SU-DHL-6 (cell line): Measurements from ENCODE around the gene CELSR2.

Experiments
- H2AFZ ChIP-seq: fragments of 200-600 bp; sonication (generic); 2 replicates; pipeline ENCODE4 v1.6.1; 2014; ENCODE audit warnings: low read depth, mild to moderate bottlenecking, moderate library complexity, mixed read lengths, antibody characterized with exemption, low read length; ENCODE audit not compliant: severe bottlenecking
- H3F3A ChIP-seq: fragments of 200-600 bp; shearing (Covaris generic); 2 replicates; pipeline ENCODE4 v1.6.0; 2016; ENCODE audit warnings: antibody characterized with exemption, mild to moderate bottlenecking; ENCODE audit not compliant: insufficient read depth
- H3K27ac ChIP-seq: fragments of 200-600 bp; sonication (generic); 2 replicates; pipeline ENCODE4 v1.5.1; 2016; ENCODE audit warnings: low read depth, mild to moderate bottlenecking, low read length, moderate library complexity, mixed read lengths
- H3K27me3 ChIP-seq: fragments of 200-600 bp; sonication (generic), shearing (Covaris generic); 2 replicates; pipeline ENCODE4 v1.6.0; 2014; ENCODE audit warnings: mild to moderate bottlenecking, low read length
- H3K36me3 ChIP-seq: fragments of 200-600 bp; sonication (generic); 2 replicates; pipeline ENCODE4 v1.6.1; 2014; ENCODE audit warnings: mild to moderate bottlenecking, low read length, mixed read lengths
- H3K4me2 ChIP-seq: fragments of 300-600, 200-600 bp; shearing (Covaris generic), sonication (generic); 2 replicates; pipeline ENCODE4 v1.6.0; 2014; ENCODE audit warnings: low read length, low read depth, mild to moderate bottlenecking; ENCODE audit not compliant: poor library complexity, severe bottlenecking
- H3K4me3 ChIP-seq: fragments of 200-600 bp; sonication (generic); 2 replicates; pipeline ENCODE4 v1.5.1; 2014; ENCODE audit warnings: antibody characterized with exemption, low read length, mild to moderate bottlenecking, mixed read lengths; ENCODE audit not compliant: insufficient read depth, poor library complexity, severe bottlenecking
- H3K79me2 ChIP-seq: fragments of 200-600 bp; sonication (generic); 2 replicates; pipeline ENCODE4 v1.6.1; 2014; ENCODE audit warnings: mild to moderate bottlenecking, low read length, moderate library complexity; ENCODE audit not compliant: insufficient read depth
- H3K9ac ChIP-seq: fragments of 200-600 bp; sonication (generic); 2 replicates; pipeline ENCODE4 v1.7.0; 2014; ENCODE audit warnings: mild to moderate bottlenecking, low read length
- H3K9me2 ChIP-seq: fragments of 200-600 bp; sonication (generic); replicated peaks from 2 replicates; pipeline ENCODE4 v1.6.1; 2014; ENCODE audit warnings: low read length; ENCODE audit not compliant: insufficient read depth
- H3K9me3 ChIP-seq: fragments of 200-600 bp; sonication (generic); 2 replicates; pipeline ENCODE4 v1.6.1; 2014; ENCODE audit warnings: low read length, mixed read lengths; ENCODE audit not compliant: insufficient read depth
- H4K20me1 ChIP-seq: fragments of 200-600 bp; sonication (generic); 2 replicates; pipeline ENCODE4 v1.6.1; 2014; ENCODE audit warnings: low read depth, mild to moderate bottlenecking, antibody characterized with exemption, low read length, moderate library complexity, mixed read lengths
- EZH2phosphoT487 ChIP-seq: fragments of 200-600 bp; sonication (generic), shearing (Covaris generic); conservative IDR thresholded peaks from 2 replicates; pipeline ENCODE4 v1.6.1; 2018; ENCODE audit warnings: mild to moderate bottlenecking, antibody characterized with exemption, low read length, moderate library complexity, mixed read lengths
- TF ChIP-seq, protein P1 (sequence below): fragments of 200-600 bp; sonication (generic); IDR thresholded peaks from one replicate; pipeline ENCODE4 v1.5.1; 2017; ENCODE audit warnings: antibody characterized with exemption, mild to moderate bottlenecking, low read length, moderate library complexity; ENCODE audit not compliant: insufficient read depth, poor library complexity, severe bottlenecking

The CELSR2 gene

DNA sequence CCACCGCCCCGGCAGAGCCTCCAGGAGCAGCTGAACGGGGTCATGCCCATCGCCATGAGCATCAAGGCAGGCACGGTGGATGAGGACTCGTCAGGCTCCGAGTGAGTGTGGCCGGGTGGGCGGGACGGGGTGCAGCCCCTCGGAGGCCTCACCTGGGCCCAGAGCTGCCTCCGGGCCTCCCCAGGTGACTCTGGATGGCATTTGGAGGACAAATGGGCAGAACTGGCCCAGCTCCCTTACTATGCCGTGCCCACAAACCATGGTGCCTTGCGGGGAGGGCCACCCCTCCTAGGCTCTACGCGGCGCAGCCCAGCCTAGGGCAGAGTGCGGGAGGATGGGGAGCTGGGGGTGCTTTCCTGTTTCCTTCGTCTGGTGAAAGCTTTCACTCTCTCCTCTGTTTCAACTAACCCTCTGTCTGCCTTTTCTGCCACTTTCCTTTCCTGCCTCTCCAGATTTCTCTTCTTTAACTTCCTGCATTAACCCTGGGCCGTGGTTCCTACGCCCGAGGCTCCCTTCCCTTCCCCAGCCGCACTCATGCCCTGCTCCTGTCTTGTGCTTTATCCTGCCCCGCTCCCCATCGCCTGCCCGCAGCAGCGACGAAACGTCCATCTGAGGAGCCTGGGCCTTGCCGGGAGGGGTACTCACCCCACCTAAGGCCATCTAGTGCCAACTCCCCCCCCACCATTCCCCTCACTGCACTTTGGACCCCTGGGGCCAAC is 24.4 kb downstream of the CELSR2 start:
- Histone ChIP-seq H3K9me2 (no peaks in the 10 kb centered on the region), H3K79me2 (no peaks in the 10 kb centered on the region), H4K20me1 (no peaks in the 10 kb centered on the region), H3K4me2 (no peak overlapping the region), H3K36me3 (no peaks in the 10 kb centered on the region), H3F3A (no peaks in the 10 kb centered on the region; the same call in 1 of the 2 replicates), H3K4me3 (no peak overlapping the region), H3K27me3 (no peaks in the 10 kb centered on the region), H3K9me3 (no peaks in the 10 kb centered on the region), H3K9ac (no peak overlapping the region), H3K27ac (no peak overlapping the region), H2AFZ (no peak overlapping the region)
- TF ChIP-seq EZH2phosphoT487: no peak
- TF ChIP-seq, protein P1, sequence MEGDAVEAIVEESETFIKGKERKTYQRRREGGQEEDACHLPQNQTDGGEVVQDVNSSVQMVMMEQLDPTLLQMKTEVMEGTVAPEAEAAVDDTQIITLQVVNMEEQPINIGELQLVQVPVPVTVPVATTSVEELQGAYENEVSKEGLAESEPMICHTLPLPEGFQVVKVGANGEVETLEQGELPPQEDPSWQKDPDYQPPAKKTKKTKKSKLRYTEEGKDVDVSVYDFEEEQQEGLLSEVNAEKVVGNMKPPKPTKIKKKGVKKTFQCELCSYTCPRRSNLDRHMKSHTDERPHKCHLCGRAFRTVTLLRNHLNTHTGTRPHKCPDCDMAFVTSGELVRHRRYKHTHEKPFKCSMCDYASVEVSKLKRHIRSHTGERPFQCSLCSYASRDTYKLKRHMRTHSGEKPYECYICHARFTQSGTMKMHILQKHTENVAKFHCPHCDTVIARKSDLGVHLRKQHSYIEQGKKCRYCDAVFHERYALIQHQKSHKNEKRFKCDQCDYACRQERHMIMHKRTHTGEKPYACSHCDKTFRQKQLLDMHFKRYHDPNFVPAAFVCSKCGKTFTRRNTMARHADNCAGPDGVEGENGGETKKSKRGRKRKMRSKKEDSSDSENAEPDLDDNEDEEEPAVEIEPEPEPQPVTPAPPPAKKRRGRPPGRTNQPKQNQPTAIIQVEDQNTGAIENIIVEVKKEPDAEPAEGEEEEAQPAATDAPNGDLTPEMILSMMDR: no peak

DNA sequence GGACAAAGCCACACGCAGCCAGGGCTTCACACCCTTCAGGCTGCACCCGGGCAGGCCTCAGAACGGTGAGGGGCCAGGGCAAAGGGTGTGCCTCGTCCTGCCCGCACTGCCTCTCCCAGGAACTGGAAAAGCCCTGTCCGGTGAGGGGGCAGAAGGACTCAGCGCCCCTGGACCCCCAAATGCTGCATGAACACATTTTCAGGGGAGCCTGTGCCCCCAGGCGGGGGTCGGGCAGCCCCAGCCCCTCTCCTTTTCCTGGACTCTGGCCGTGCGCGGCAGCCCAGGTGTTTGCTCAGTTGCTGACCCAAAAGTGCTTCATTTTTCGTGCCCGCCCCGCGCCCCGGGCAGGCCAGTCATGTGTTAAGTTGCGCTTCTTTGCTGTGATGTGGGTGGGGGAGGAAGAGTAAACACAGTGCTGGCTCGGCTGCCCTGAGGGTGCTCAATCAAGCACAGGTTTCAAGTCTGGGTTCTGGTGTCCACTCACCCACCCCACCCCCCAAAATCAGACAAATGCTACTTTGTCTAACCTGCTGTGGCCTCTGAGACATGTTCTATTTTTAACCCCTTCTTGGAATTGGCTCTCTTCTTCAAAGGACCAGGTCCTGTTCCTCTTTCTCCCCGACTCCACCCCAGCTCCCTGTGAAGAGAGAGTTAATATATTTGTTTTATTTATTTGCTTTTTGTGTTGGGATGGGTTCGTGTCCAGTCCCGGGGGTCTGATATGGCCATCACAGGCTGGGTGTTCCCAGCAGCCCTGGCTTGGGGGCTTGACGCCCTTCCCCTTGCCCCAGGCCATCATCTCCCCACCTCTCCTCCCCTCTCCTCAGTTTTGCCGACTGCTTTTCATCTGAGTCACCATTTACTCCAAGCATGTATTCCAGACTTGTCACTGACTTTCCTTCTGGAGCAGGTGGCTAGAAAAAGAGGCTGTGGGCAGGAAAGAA is 25.5 kb downstream of the CELSR2 start:
- H2AFZ ChIP-seq: no peak overlapping the region
- no peak overlapping the region for H3K27ac ChIP-seq
- no peaks in the 10 kb centered on the region for H3K9me2 ChIP-seq
- no peaks in the 10 kb centered on the region for H3K27me3 ChIP-seq
- no peaks in the 10 kb centered on the region for H3K9me3 ChIP-seq
- no peaks in the 10 kb centered on the region; the same call in 1 of the 2 replicates for H3F3A ChIP-seq
- H4K20me1 ChIP-seq: no peaks in the 10 kb centered on the region
- no peak overlapping the region for H3K4me3 ChIP-seq
- H3K4me2 ChIP-seq: no peak overlapping the region
- no peak overlapping the region for H3K9ac ChIP-seq
- no peak for TF ChIP-seq EZH2phosphoT487
- TF ChIP-seq, protein P1: no peak
- H3K36me3 ChIP-seq: no peaks in the 10 kb centered on the region
- no peaks in the 10 kb centered on the region for H3K79me2 ChIP-seq

DNA sequence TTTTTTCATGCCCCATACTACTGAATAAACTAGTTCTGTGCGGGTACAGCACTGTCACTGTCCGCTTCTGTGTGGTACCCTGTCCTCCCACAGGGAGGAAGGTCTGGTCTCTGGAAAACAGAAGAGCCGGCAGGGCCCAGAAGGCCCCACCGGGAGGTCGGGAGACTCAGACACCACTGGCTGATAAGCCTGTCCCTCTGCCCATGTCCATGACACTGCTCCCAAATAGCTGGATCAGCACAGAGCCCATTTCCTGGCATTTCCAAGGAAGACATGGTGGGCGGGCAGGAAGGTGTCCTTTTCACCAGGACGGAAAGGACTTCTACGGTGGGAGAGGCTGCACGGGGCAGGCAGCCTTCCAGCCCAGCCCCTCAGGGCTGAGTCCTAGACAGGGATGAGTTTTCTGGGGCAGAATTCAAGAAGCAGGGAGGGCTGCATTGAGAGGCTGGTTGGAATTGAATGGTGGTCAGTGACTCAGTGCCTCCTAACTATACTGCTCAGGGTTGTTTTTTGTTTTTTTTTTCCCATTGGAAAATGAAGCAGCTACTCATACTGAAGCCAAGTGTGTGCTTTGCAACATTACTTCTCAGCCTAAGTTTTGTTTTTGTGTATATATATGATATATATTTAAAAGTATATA is 26.5 kb downstream of the CELSR2 start:
- Histone ChIP-seq H2AFZ (no peak overlapping the region), H3K4me3 (no peak overlapping the region), H3K4me2 (no peak overlapping the region), H3K9me2 (no peaks in the 10 kb centered on the region), H3K36me3 (no peaks in the 10 kb centered on the region), H3K9me3 (no peaks in the 10 kb centered on the region), H4K20me1 (no peaks in the 10 kb centered on the region), H3K79me2 (no peaks in the 10 kb centered on the region), H3K27ac (no peak overlapping the region), H3F3A (no peaks in the 10 kb centered on the region; the same call in 1 of the 2 replicates), H3K27me3 (no peaks in the 10 kb centered on the region), H3K9ac (no peak overlapping the region)
- TF ChIP-seq EZH2phosphoT487: no peak
- TF ChIP-seq, protein P1: no peak
